ENCODE results near the gene CARD18.

CARD18 gene

DNA sequence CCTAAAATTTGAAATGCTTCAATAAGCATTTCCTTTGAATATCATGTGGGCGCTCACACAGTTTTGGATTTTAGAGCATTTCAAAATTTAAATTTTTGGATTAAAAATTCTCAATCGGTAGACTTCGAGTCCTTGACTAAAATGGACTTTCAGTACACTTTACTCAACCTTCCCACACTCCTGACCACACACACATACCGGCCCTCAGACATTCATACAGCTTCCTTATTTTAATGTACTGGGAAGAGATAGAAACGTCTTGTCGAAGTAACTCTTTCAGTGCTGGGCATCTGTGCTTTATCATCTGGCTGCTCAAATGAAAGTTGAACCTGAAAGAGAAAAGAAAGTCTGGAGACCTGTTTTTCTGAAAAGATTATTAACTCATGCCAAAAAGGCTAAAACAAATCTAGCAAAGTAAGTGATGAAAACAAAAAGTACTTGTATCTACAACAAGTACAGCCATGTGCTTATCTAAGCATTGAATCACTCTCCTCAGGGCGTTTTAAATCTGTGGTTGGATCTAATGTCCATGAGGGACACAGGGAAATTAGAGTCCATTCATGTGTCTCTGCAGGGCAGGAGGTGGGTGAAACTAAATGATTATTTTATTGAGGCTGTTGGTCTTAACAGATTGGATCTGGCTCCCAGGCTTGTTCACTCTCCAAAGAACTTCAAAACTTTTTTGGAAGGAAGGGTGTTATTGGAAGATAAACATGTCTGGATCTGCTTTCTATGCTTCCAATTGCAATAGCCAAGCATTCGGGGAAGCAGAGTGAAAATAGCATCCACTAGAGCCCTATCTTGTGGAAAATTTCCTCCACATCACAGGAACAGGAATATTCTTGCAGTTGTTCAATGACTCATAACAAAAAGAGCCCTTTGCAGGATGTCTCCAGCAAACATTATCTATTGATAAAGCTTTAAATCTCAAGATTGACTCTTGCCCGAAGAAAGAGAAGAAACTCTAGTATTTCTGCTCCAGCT lies 47.0 kb downstream of the CARD18 start:
- Histone ChIP-seq H3K36me3 (ENCODE audit: control insufficient read depth in 2 of 2, insufficient read depth in 1 of 2, low read length in 2 of 2) (no peaks in the 10 kb centered on the region), H3K9me3 (ENCODE audit: control insufficient read depth, insufficient read depth, low read depth, low read length) (no peaks in the 10 kb centered on the region), H3K27ac (ENCODE audit: extremely low read depth, low read depth, low read length) (no peak overlapping the region), H3K4me3 (ENCODE audit: low read depth, low read length) (no peak overlapping the region), H3K4me1 (ENCODE audit: control insufficient read depth, insufficient read depth, low read length) (no peaks in the 10 kb centered on the region)
- ChIA-PET POLR2A (no interaction called here), CTCF (no interaction called here)
- TF ChIP-seq ZNF530 (tag by site-specific recombination; IDR thresholded peaks at IDR 0.05; ENCODE audit: low read depth) (no peak), ZNF239 (tag by site-specific recombination; IDR thresholded peaks at IDR 0.05) (no peak), ZNF311 (tag by site-specific recombination; IDR thresholded peaks at IDR 0.05; ENCODE audit: borderline replicate concordance) (no peak), MYNN (tag by site-specific recombination; IDR thresholded peaks at IDR 0.05; ENCODE audit: borderline replicate concordance) (no peak), ZNF585B (tag by site-specific recombination; IDR thresholded peaks at IDR 0.05) (no peak), GLIS1 (tag by site-specific recombination; IDR thresholded peaks at IDR 0.05) (no peak), ZFP69B (tag by site-specific recombination; IDR thresholded peaks at IDR 0.05) (no peak), GLIS2 (tag by site-specific recombination; IDR thresholded peaks at IDR 0.05) (no peak), ZXDB (tag by site-specific recombination; IDR thresholded peaks at IDR 0.05) (no peak), ZNF707 (tag by site-specific recombination; IDR thresholded peaks at IDR 0.05) (no peak), ZSCAN23 (tag by site-specific recombination; IDR thresholded peaks at IDR 0.05) (no peak), ZNF112 (tag by site-specific recombination; IDR thresholded peaks at IDR 0.05) (no peak), ZNF266 (tag by site-specific recombination; IDR thresholded peaks at IDR 0.05; ENCODE audit: low read depth) (no peak)
- TF ChIP-seq, protein P1, sequence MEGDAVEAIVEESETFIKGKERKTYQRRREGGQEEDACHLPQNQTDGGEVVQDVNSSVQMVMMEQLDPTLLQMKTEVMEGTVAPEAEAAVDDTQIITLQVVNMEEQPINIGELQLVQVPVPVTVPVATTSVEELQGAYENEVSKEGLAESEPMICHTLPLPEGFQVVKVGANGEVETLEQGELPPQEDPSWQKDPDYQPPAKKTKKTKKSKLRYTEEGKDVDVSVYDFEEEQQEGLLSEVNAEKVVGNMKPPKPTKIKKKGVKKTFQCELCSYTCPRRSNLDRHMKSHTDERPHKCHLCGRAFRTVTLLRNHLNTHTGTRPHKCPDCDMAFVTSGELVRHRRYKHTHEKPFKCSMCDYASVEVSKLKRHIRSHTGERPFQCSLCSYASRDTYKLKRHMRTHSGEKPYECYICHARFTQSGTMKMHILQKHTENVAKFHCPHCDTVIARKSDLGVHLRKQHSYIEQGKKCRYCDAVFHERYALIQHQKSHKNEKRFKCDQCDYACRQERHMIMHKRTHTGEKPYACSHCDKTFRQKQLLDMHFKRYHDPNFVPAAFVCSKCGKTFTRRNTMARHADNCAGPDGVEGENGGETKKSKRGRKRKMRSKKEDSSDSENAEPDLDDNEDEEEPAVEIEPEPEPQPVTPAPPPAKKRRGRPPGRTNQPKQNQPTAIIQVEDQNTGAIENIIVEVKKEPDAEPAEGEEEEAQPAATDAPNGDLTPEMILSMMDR (tag by site-specific recombination; IDR thresholded peaks at IDR 0.05): no peak

Data from HEK293 (cell line).